Anterior cingulate cortex (tissue), 58 donors: Measurements from ENCODE around the gene PDSS2.

ENCODE experiments used
- DNase-seq, 58 donors: peaks; one replicate each; lab custom pipeline; 2025; lab: John Stamatoyannopoulos, UW

The PDSS2 gene

GRCh38 chr6:107106165-107106564 lies 353.2 kb downstream of the PDSS2 start:
- DNase-seq: no peak

GRCh38 chr6:107105511-107106116 lies 353.8 kb downstream of the PDSS2 start:
- no peak for DNase-seq

GRCh38 chr6:107103082-107103481 lies 356.3 kb downstream of the PDSS2 start:
- no peak for DNase-seq
